ENCODE results near the gene NUP188.
A peak's percentile ranks its signal among the peaks of the same experiment; 100 is the strongest.
"Not testable (repeated sequence)": the region's sequence is repeated elsewhere in the genome, so short reads cannot be mapped to it uniquely, and the experiment has no call there.

NUP188 gene

DNA sequence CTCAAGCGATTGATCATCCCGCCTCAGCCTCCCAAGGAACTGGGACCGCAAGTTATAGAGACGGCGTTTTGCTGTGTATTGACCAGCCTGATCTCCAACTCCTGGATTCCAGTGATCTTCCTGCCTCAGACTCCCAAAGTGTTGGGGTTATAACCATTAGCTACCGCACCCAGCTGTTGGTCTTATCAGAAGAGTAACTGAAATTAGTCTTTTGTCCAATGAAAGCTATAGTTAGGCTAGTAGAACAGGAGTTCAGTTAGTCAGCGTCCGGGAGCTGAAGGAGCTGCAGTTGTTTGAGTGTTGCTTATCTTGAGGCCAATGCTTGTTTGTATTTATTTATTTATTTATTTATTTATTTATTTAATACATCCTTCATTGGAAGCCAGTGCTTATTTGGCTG lies 85.7 kb downstream of the NUP188 start:
- no peak for DNase-seq

DNA sequence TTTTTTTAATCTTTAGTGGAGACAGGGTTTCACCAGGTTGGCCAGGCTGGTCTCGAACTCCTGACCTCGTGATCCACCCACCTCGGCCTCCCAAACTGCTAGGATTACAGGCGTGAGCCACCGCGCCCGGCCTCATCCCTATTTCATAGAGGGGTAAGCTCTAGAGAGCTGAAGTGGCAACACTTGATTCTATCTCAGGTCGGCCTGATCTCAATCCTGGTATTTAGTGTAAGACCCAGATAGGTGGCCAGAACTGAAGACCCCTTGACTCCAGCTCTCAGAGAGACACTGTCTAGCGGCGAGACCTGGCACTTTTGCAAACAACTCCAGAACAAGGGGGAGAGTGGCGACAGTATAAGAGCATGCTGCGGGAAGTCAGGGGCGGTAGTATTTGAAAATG lies 88.3 kb downstream of the NUP188 start:
- DNase-seq = not testable (repeated sequence)

DNA sequence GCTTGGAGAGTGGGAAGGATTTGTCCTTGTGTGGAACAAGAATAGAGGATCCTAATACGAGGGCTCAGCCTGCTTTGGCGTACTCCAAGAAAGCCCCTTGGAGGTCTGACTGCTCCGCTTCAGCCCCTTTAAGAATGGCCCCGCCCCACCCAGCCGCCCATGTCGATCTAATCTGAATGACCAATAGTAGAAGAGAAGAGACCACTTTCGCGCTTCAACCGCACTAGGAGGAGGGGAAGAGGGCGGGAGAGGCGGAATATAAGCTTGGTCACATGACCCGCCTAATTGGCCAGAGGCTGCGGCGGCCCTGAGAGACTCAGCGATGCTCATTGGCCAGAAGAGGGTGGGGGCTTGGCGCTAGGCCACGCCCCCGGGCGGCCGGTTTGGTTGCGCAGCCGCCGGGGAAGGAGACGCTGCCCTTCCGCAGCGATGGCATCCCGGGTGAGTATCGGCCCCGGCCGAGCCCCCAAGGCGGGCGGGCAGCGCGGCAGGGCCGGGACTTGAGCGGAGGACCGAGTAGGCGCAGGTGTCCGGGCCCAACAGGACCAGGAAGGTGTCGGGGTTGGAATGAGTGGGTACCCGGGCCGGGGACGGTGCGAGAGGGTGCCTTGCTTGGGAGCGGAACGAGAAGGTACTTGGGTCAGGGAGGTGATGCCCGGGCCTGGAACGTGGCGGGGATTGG lies 88.9 kb downstream of the NUP188 start, which contains the start of gene MIGA2:
Gene MIGA2, plus strand, starts transcription at position 386 of the 682 bp plus-strand sequence. CDS start 3,969 bp downstream, outside the sequence.
- DNase-seq = peak; percentile 94

DNA sequence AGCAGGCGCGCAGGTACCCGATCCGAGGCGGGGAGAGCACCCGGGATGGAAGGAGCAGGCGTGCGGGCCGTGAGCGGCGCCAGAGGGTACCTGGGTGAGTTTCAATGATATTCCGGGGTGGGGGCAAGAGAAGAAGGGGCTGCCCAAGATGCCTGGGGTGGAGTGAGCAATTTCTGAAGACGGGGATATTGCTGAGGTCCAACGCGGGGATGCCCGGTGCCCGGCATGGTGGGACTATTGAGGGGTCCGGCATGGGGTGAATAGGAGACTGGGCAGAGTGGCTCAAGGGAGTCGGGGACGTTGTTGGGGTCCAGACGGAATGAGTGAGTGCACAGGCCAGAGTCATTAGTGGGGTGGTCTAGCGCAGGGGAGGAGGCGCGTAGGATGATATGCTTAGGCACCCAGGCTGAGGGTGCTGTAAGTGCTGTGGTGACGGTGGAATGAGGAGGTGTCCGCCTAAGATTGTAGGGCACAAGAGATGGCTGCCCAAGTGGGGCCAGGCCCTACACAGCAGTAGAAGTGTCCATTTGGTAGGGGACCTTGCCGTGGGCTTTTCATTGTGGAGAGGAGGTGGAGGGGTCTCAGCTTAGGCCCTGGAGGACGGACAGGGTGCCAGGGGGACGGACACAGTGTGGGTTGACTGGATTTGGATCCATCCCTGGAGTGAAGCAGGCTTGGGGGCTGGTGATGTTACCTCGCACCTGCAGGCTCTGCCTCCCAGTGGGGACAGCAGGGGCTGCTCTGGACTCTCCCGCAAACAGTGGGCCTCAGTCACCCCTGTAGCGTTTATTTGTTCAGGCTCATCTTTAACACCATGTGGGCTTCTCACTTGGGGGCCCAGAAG lies 89.6 kb downstream of the NUP188 start:
- peak; percentile 59 for DNase-seq

DNA sequence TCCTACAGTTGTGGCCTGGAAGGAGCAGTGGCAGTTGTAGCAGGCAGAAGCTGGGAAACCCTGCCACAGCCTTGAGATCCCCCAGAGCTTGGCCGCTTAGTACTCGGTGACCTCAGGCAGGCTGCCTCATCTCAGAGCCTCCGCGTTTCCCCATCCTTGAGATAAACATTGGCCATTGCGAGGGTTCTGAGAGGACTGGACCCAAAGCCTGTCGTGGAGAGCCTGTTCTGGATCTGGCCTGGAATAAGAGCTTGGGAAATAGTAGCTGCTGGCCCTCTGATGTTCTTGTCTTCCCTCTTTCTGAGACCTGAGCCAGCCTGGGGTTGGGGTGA lies 90.2 kb downstream of the NUP188 start:
- no peak for DNase-seq

DNA sequence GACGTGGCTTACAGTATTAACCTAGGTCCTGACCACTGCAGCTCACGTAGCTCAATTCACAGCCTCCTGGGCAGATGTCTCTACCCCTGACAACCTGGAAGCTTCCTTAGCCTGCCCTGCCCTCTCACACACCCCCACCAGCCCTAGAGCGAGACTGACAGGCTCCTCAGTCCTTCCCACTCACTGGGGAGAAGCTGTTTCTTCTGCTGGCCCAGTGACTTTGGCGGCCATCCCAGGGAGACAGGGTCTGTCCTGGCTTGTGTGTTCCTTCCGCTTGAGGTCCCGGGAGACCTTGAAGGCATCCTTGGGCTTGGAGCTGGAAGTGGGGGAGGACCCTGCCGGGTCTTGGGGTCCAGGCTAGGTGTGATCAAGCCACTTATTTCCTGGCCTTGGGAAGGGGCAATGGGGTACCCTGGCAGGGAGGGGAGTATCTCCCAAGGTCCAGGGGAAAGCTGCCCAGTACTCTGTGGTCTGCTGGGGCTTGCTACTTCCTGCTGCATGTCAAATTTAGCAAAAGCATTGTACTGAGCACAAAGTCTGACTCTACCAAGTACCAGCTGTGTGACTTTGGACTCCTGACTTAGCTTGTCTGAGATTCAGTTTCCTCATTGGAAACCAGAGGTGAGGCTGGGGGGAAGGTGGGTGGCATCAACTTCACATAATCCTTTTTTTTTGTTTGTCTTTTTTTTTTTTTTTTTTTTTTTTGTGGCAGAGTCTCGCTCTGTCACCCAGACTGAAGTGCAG lies 90.8 kb downstream of the NUP188 start:
- no peak for DNase-seq

DNA sequence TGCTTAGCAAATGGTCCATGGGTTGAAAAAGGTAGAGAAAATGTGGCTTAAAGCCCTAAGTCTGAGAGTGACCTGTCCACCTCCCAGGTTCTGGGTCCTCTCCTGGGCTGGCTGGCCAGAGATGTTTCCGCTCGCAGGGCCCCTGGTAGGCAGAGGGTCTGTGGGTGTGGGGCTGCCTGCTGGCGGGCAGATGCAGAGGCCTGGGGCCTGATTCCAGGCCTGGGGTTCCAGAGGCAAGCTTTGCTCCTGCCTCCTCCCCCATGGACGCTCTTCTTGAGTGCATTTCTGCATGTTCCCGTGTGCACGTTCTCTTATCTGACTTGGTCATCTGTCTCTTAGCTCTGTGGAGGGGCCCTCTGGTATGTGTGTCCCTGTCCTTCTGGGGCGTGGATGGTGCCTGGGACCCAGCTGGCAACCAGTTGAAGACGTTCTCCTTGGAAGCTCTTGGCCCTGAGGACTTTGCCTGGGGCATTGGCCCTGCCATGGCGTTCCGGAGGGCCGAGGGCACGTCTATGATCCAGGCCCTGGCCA lies 92.7 kb downstream of the NUP188 start:
- DNase-seq = no peak

DNA sequence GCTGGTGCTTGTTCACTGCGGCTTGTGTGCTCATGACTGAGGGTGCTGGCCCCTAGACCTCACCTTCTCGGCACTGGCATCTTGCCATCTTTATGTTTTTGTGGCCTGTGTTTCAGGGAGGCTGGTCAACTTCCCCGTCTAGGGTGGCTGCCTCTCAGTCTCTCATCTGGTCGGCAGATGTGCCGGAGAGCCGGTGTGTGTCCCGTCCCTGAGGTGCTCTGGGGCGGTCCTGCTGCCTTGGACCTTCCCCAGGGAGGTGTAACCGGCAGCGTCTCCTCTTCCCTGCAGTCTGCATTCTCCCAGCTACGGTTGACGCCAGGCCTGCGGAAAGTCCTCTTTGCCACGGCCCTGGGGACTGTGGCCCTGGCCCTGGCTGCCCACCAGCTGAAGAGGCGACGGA lies 94.5 kb downstream of the NUP188 start:
- DNase-seq = no peak

DNA sequence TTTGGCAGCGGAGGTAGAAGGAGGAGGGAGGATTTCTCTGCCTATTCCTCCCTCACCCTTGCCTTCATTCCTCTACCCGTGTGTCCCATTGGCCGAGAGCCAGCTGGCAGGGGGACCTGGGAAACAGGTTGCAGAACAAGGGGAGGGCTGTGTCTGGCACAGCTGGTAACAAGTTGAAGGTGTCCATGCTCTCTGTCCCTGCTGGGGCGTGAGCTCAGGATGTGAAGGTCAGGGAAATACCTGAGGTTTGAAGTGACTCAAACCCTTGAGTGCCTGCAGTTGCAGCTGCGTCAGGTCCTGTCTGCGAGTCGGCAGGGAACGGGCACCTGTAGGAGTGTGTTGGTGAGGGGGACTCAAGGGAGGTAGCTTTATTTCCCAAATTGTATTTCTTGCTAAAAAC lies 105.1 kb downstream of the NUP188 start:
- no peak for DNase-seq

DNA sequence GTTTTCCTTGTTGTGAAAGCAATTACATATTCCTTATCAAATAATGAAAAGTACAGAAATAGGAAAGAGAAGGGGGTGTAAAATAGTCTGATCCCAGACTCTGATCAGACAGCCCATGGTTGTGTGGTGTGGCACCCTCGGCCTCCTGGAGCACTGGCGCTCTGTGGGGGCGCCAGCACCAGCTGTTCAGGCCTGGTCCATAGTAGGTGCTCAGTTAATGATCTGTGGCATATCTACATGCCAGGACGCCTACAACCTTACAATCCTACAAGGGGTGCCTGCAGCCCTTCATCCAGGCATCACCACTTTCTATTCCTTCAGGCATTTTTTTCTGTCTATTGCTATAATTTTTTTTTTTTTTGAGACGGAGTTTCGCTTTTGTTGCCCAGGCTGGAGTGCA lies 105.5 kb downstream of the NUP188 start:
- DNase-seq = no peak

DNA sequence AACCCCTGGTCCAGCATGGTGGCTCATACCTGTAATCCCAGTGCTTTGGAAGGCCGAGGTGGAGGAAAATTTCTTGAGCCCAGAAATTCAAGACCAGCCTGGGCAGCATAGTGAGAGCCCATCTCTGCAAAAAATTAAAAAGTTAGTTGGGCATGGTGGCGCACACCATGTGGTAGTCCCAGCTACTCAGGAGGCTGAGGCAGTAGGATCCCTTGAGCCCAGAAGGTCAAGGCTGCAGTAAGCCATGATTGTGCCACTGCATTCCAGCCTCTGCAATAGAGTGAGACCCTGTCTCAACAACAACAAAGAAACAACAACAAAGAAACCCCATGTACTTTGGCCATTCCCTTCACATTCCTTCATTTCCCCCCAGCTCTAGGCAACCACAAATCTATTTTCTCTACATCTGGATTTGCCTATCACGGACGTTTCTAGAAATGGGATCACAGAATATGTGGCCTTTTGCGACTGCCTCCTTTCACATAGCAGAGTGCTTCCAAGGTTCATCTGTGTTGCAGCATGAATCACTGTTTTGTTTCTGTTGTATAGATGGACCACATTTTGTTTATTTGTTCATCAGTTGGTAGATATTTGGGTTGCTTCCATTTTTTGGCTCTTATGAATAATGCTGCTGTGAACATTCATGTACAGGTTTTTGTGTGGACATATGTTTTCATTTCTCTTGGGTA lies 106.8 kb downstream of the NUP188 start:
- DNase-seq = no peak

All from activated CD8-positive, alpha-beta memory T cell treated with anti-CD3 and anti-CD28 coated beads, Interleukin-2, amount 50 U/mL, for 48 hours (primary cell).